HepG2 (cell line): Measurements from ENCODE around the gene URM1. TPM values are rescaled to one million over a fixed set of nuclear protein-coding genes. Genes with fewer than 3 reads are reported as not detected.

ENCODE experiments used
- ATAC-seq: fragments of 200-7000 bp; cut with Tn5 transposase; 3 replicates; pipeline ENCODE4 v1.9.1; 2020; ENCODE audit warnings: mild to moderate bottlenecking, moderate library complexity
- BruUV-seq: library from RNA; stranded (reverse); fragments of 400-500 nt; replicated peaks from 2 replicates; lab custom pipeline; 2021; lab: Mats Ljungman, UMichigan
- CTCF ChIA-PET: fragments of 300-600 bp; formaldehyde crosslinking; extraction: SDS; loops from one replicate; lab custom pipeline; 2021; ENCODE audit warnings: low total read pairs, inconsistent platforms, low intra/inter-chr PET ratio; lab: Yijun Ruan, JAX
- POLR2A ChIA-PET: fragments of 350-600 bp; sonication (Branson Sonifier 250); formaldehyde crosslinking; loops from one replicate; lab custom pipeline; 2020; ENCODE audit warnings: antibody characterized with exemption, inconsistent platforms; lab: Yijun Ruan, JAX
- DNase-seq: peaks from one replicate; pipeline ENCODE4 v3.0.0-alpha.2; 2015; ENCODE audit warnings: low spot score
- FAIRE-seq: peaks from 3 replicates; lab custom pipeline; 2011; peaks lifted over from hg19 to GRCh38; lab: Jason Lieb, UNC
- H2AFZ ChIP-seq: one replicate; pipeline ENCODE4 v1.6.1; 2011; ENCODE audit warnings: low read length, inconsistent platforms
- H3K27ac ChIP-seq: fragments of 300-600 bp; 3 replicates; pipeline ENCODE4 v1.8.0; 2011; ENCODE audit warnings: mixed run types, mild to moderate bottlenecking, mixed read lengths, low read length, inconsistent platforms; ENCODE audit not compliant: insufficient read depth; ENCODE audit errors: extremely low read length
- H3K27me3 ChIP-seq, 2 experiments: fragments of 200-600 bp in 1 of 2; 2 replicates in 1 of 2; 3 replicates in 1 of 2; pipeline versions ENCODE4 v1.6.0 to v1.8.0; 2011; ENCODE audit warnings: low read length in 2 of 2, mild to moderate bottlenecking in 2 of 2, moderate library complexity in 2 of 2, inconsistent platforms in 1 of 2; ENCODE audit not compliant: insufficient read depth in 2 of 2, control insufficient read depth in 1 of 2
- H3K36me3 ChIP-seq, 2 experiments: fragments of 200-600 bp in 1 of 2; replicated peaks in 1 of 2; 2 replicates in 1 of 2; 3 replicates in 1 of 2; pipeline versions ENCODE4 v1.5.1 to v1.8.0; 2011; ENCODE audit warnings: low read length in 2 of 2, inconsistent platforms in 1 of 2; ENCODE audit not compliant: insufficient read depth in 2 of 2, control insufficient read depth in 1 of 2
- H3K4me1 ChIP-seq: 2 replicates; pipeline ENCODE4 v1.5.1; 2012; ENCODE audit warnings: low read length, inconsistent platforms; ENCODE audit not compliant: insufficient read depth
- H3K4me2 ChIP-seq: 2 replicates; pipeline ENCODE4 v1.6.0; 2011; ENCODE audit warnings: low read depth, low read length, inconsistent platforms
- H3K4me3 ChIP-seq, 3 experiments: fragments of 200-600 bp in 1 of 3; sonication (generic), shearing (Covaris generic) in 1 of 3; replicated peaks in 1 of 3; 2 replicates each; pipeline ENCODE4 v1.5.1; 2011 to 2016; ENCODE audit warnings: low read length in 3 of 3, inconsistent platforms in 2 of 3, low read depth in 2 of 3, mild to moderate bottlenecking in 2 of 3, control low read depth in 1 of 3, mixed read lengths in 1 of 3; ENCODE audit not compliant: insufficient read depth in 1 of 3
- H3K79me2 ChIP-seq: one replicate; pipeline ENCODE4 v1.6.1; 2011; ENCODE audit warnings: low read length, inconsistent platforms; ENCODE audit not compliant: insufficient read depth
- H3K9ac ChIP-seq: 2 replicates; pipeline ENCODE4 v1.6.0; 2011; ENCODE audit warnings: mild to moderate bottlenecking, low read depth, low read length, inconsistent platforms; ENCODE audit not compliant: insufficient read depth
- H3K9me3 ChIP-seq: 2 replicates; pipeline ENCODE4 v1.5.1; 2012; ENCODE audit warnings: mild to moderate bottlenecking, low read length
- H4K20me1 ChIP-seq: 2 replicates; pipeline ENCODE4 v1.6.0; 2011; ENCODE audit warnings: inconsistent platforms, mild to moderate bottlenecking, low read length, moderate library complexity; ENCODE audit not compliant: insufficient read depth
- AHR ChIP-seq: IDR thresholded peaks from 2 replicates; pipeline ENCODE4 v1.6.1; 2018; ENCODE audit warnings: missing genetic modification reagents, missing compliant biosample characterization
- CEBPG ChIP-seq: IDR thresholded peaks from 2 replicates; pipeline ENCODE4 v1.6.1; 2016
- FOXA1 ChIP-seq, 2 experiments: fragments of 450-650 bp in 1 of 2; sonication (generic) in 1 of 2; formaldehyde crosslinking in 1 of 2; IDR thresholded peaks; 2 replicates each; pipeline versions ENCODE4 v1.4.0 to v1.6.1; 2016 to 2020; ENCODE audit warnings: missing genetic modification reagents in 1 of 2
- FOXK2 ChIP-seq: fragments of 450-650 bp; IDR thresholded peaks from 2 replicates; pipeline ENCODE4 v1.6.1; 2016
- GFI1 ChIP-seq: sonication (generic); formaldehyde crosslinking; IDR thresholded peaks from 2 replicates; pipeline ENCODE4 v1.5.0; 2020; ENCODE audit warnings: missing genetic modification reagents, mild to moderate bottlenecking, borderline replicate concordance
- KLF6 ChIP-seq: IDR thresholded peaks from 2 replicates; pipeline ENCODE4 v1.8.0; 2016; ENCODE audit warnings: missing biosample characterization, missing genetic modification reagents
- LCORL ChIP-seq, 2 experiments: fragments of 450-650 bp in 1 of 2; sonication (generic) in 1 of 2; formaldehyde crosslinking in 1 of 2; IDR thresholded peaks; 2 replicates each; pipeline versions ENCODE4 v1.5.0 to v1.6.1; 2017 to 2020; ENCODE audit warnings: antibody characterized with exemption in 1 of 2, missing genetic modification reagents in 1 of 2
- RBFOX2 ChIP-seq: fragments of 200-400 bp; formaldehyde crosslinking; IDR thresholded peaks from 2 replicates; pipeline ENCODE4 v1.6.1; 2017; ENCODE audit warnings: low read depth, mild to moderate bottlenecking, low read length
- ZFP1 ChIP-seq: IDR thresholded peaks from 2 replicates; pipeline ENCODE4 v1.6.1; 2016
- ZFX ChIP-seq: sonication (generic); formaldehyde crosslinking; IDR thresholded peaks from 2 replicates; pipeline ENCODE4 v1.4.0; 2020; ENCODE audit warnings: mild to moderate bottlenecking, low read depth, missing genetic modification reagents, moderate library complexity
- ZFY ChIP-seq: sonication (generic); formaldehyde crosslinking; IDR thresholded peaks from 2 replicates; pipeline ENCODE4 v1.4.0; 2020; ENCODE audit warnings: missing genetic modification reagents
- ZNF501 ChIP-seq: sonication (generic); formaldehyde crosslinking; IDR thresholded peaks from 2 replicates; pipeline ENCODE4 v1.5.1; 2020; ENCODE audit warnings: mild to moderate bottlenecking, moderate library complexity, missing genetic modification reagents
- ZNF550 ChIP-seq: sonication (generic); formaldehyde crosslinking; IDR thresholded peaks from 2 replicates; pipeline ENCODE4 v1.4.0; 2020; ENCODE audit warnings: mild to moderate bottlenecking, missing genetic modification reagents, borderline replicate concordance
- ZNF670 ChIP-seq: sonication (generic); formaldehyde crosslinking; IDR thresholded peaks from 2 replicates; pipeline ENCODE4 v1.8.0; 2022; ENCODE audit warnings: mild to moderate bottlenecking, missing genetic modification reagents, borderline replicate concordance
- ZNF761 ChIP-seq: sonication (generic); formaldehyde crosslinking; conservative IDR thresholded peaks from 2 replicates; pipeline ENCODE4 v1.4.0; 2020; ENCODE audit warnings: mild to moderate bottlenecking, missing genetic modification reagents
- WGBS: methylation state at CpG from one replicate; pipeline ENCODE4 v1.1.6; 2017; ENCODE audit warnings: low lambda C conversion rate; 5-methylcytosine and 5-hydroxymethylcytosine counted together
- in situ Hi-C: cut with HindIII; loops from 2 replicates; pipeline ENCODE4 v1.10.0; 2017; ENCODE audit warnings: low pct_unique_long_range_greater_than_20kb; ENCODE audit not compliant: extremely low pct_ligation_motif_present
- intact Hi-C: fragments of 100-400 bp; cut with micrococcal nuclease; formaldehyde crosslinking; loops from one replicate; pipeline ENCODE4 v1.10.0; 2022; ENCODE audit not compliant: unreplicated experiment
- polyA plus RNA-seq, 8 experiments: library from polyadenylated mRNA; depleted of rRNA in 3 of 8; stranded (reverse) in 7 of 8; unstranded in 1 of 8; fragments of >200 nt; fragmentation: Illumina TruSeq in 4 of 8; extraction: Trizol in 4 of 8; gene quantifications; 2 replicates each; pipeline versions ENCODE4 v1.2.1 to v1.2.3, GENCODE V29; 2011 to 2016; ENCODE audit warnings: low read depth in 4 of 8, missing spikeins in 1 of 8, mixed read lengths in 1 of 8; ENCODE audit not compliant: insufficient read depth in 1 of 8
- total RNA-seq, 5 experiments: library from RNA; depleted of rRNA; stranded (reverse); fragments of >200 nt; fragmentation: Illumina TruSeq; extraction: Trizol; gene quantifications; 2 replicates each; pipeline ENCODE4 v1.2.3, GENCODE V29; 2016; ENCODE audit warnings: low read depth in 1 of 5
- TF ChIP-seq, protein P1 (sequence below): sonication (generic); formaldehyde crosslinking; IDR thresholded peaks from 2 replicates; pipeline ENCODE4 v1.4.0; 2020; ENCODE audit warnings: missing genetic modification reagents
- TF ChIP-seq, protein P2 (sequence below): sonication (generic); formaldehyde crosslinking; IDR thresholded peaks from 2 replicates; pipeline ENCODE4 v1.8.1; 2023; ENCODE audit warnings: mild to moderate bottlenecking, missing genetic modification reagents
- TF ChIP-seq, protein P3 (sequence below): sonication (generic); formaldehyde crosslinking; IDR thresholded peaks from 2 replicates; pipeline ENCODE4 v1.9.0; 2022; ENCODE audit warnings: missing genetic modification reagents, mild to moderate bottlenecking, borderline replicate concordance

The URM1 gene
- total and polyA plus RNA-seq, 2 of the 13 experiments (the other 11 are each of a cell fraction or from before 2014, with no cell fraction given): 37.1 to 41.3 TPM

DNA sequence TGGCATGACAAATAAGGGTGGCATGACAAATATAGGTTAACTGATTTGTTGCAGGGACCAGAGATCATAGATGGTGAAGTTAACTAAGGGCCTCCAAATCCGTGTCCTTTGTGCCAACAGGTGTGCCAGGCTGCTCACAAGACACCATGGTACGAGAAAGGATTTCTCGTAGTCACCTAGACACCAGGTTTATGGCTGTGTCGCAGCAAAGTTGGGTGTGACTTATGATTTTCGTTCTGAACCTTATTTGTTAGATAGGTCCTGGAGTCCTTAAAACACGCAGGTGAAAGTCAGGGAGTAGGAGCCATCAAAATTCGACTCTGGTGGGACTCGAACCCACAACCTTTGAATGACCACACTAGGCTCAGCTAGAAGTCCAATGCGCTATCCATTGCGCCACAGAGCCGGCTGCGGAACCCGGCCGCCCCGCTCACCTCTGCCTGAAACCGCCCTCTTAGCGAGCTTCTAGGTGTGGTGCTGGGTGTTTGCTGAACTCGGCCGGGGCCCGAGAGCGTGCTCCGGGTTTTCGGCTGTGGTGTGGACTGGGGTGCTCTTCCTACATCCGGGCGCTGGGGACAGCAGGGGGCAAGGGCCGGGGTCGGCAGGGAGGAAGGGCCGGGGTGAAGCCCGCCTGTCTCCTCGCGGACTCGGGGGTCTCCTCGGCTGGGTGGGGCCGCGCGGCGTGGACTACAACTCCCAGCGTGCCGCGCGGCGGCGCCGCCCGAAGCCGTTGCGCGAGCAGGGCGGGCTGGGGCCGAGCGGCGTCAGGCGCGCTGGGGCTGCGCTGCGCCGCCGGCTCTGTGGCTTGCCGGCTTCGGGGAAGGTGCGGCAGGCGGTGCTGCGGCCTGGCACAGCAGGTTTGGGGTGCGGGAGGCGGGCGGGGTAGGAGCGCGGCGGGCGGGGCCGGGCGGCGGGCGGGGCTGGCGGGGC lies 31.1 kb upstream of the URM1 start, which contains the start of gene SLC27A4:
SLC27A4 (plus strand) TSS at position 767 of the 930 bp plus-strand sequence. CDS start 2,606 bp downstream, outside the sequence.
- peak within 1 kb of the TSS; percentile 85 to 95 (median 87) for H3K4me3 ChIP-seq
- CTCF ChIA-PET: interaction anchor here (3.3 kb wide), 1 partner anchor 44 kb away, joined by 29 read pairs; no protein-coding TSS in a partner anchor
- 41% methylated on average over 6 of the region's 75 CpGs for WGBS
- no peaks in the 10 kb centered on the region for H4K20me1 ChIP-seq
- peak within 1 kb of the TSS; percentile 61 for H2AFZ ChIP-seq
- H3K36me3 ChIP-seq: peaks cover 8 to 15% of the 10 kb centered on the region in 2 experiments; a peak in 4 of 5 replicates
- POLR2A ChIA-PET: interaction anchor here (1.1 to 1.8 kb wide), 4 partner anchors 9 to 44 kb away, joined by 5 to 14 read pairs (median 8); partner anchors contain the start of gene URM1
- ATAC-seq (peak; percentile 86), DNase-seq (peak; percentile 70), FAIRE-seq (peak; percentile 81)
- BruUV-seq: no TSS peak
- in situ Hi-C loops: loop anchor here (5.0 kb wide), 1 partner anchor 43 kb away; no protein-coding TSS in a partner anchor
- H3K27ac ChIP-seq: peak within 1 kb of the TSS; percentile 68
- H3K27me3 ChIP-seq: no peaks in the 10 kb centered on the region
- H3K9ac ChIP-seq: peak within 1 kb of the TSS; percentile 76
- no peaks in the 10 kb centered on the region for H3K9me3 ChIP-seq
- no peaks in the 10 kb centered on the region for H3K79me2 ChIP-seq
- peaks cover 19% of the 10 kb centered on the region for H3K4me1 ChIP-seq
- intact Hi-C loops: loop anchor here (2.0 kb wide), 1 partner anchor 17 kb away; the partner anchor contains the start of genes COQ4 and TRUB2
- H3K4me2 ChIP-seq: peak within 1 kb of the TSS; percentile 99
- TF ChIP-seq ZNF761 (CRISPR knock-in tag): 0 out of 2 replicates have a peak, but pooled peaks have one; percentile 45
- 0 out of 2 replicates have a peak, but pooled peaks have one; percentile 42 for TF ChIP-seq GFI1 (CRISPR knock-in tag)
- peak; percentile 86 for TF ChIP-seq ZFX (CRISPR knock-in tag)
- peak; percentile 58 for TF ChIP-seq RBFOX2
- 0 out of 2 replicates have a peak, but pooled peaks have one; percentile 27 for TF ChIP-seq ZFP1 (CRISPR knock-in tag)
- TF ChIP-seq FOXK2: no peak
- peak; percentile 77 for TF ChIP-seq CEBPG (CRISPR knock-in tag)
- TF ChIP-seq, protein P1, sequence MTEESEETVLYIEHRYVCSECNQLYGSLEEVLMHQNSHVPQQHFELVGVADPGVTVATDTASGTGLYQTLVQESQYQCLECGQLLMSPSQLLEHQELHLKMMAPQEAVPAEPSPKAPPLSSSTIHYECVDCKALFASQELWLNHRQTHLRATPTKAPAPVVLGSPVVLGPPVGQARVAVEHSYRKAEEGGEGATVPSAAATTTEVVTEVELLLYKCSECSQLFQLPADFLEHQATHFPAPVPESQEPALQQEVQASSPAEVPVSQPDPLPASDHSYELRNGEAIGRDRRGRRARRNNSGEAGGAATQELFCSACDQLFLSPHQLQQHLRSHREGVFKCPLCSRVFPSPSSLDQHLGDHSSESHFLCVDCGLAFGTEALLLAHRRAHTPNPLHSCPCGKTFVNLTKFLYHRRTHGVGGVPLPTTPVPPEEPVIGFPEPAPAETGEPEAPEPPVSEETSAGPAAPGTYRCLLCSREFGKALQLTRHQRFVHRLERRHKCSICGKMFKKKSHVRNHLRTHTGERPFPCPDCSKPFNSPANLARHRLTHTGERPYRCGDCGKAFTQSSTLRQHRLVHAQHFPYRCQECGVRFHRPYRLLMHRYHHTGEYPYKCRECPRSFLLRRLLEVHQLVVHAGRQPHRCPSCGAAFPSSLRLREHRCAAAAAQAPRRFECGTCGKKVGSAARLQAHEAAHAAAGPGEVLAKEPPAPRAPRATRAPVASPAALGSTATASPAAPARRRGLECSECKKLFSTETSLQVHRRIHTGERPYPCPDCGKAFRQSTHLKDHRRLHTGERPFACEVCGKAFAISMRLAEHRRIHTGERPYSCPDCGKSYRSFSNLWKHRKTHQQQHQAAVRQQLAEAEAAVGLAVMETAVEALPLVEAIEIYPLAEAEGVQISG (CRISPR knock-in tag): peak; percentile 41; the same call in 1 of the 2 replicates
- TF ChIP-seq, protein P2, sequence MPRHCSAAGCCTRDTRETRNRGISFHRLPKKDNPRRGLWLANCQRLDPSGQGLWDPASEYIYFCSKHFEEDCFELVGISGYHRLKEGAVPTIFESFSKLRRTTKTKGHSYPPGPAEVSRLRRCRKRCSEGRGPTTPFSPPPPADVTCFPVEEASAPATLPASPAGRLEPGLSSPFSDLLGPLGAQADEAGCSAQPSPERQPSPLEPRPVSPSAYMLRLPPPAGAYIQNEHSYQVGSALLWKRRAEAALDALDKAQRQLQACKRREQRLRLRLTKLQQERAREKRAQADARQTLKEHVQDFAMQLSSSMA: no peak
- TF ChIP-seq AHR (CRISPR knock-in tag): peak; percentile 77; the same call in 1 of the 2 replicates
- peak; percentile 77; the same call in 1 of the 2 replicates for TF ChIP-seq KLF6 (CRISPR knock-in tag)
- peak; percentile 81 for TF ChIP-seq ZNF501 (CRISPR knock-in tag)
- TF ChIP-seq, protein P3, sequence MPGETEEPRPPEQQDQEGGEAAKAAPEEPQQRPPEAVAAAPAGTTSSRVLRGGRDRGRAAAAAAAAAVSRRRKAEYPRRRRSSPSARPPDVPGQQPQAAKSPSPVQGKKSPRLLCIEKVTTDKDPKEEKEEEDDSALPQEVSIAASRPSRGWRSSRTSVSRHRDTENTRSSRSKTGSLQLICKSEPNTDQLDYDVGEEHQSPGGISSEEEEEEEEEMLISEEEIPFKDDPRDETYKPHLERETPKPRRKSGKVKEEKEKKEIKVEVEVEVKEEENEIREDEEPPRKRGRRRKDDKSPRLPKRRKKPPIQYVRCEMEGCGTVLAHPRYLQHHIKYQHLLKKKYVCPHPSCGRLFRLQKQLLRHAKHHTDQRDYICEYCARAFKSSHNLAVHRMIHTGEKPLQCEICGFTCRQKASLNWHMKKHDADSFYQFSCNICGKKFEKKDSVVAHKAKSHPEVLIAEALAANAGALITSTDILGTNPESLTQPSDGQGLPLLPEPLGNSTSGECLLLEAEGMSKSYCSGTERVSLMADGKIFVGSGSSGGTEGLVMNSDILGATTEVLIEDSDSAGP (CRISPR knock-in tag): peak; percentile 52; the same call in 1 of the 2 replicates
- TF ChIP-seq ZFY (CRISPR knock-in tag): peak; percentile 83
- no peak for TF ChIP-seq FOXA1 (IDR thresholded peaks at IDR 0.05)
- no peak for TF ChIP-seq FOXA1 (CRISPR knock-in tag; IDR thresholded peaks at IDR 0.05)
- no peak for TF ChIP-seq LCORL (IDR thresholded peaks at IDR 0.05)
- TF ChIP-seq LCORL (CRISPR knock-in tag; IDR thresholded peaks at IDR 0.05): 0 out of 2 replicates have a peak, but pooled peaks have one; percentile 40
- no peak for TF ChIP-seq ZNF670 (CRISPR knock-in tag)
- TF ChIP-seq ZNF550 (CRISPR knock-in tag): 0 out of 2 replicates have a peak, but pooled peaks have one; percentile 24
